Activated naive CD8-positive, alpha-beta T cell treated with anti-CD3 and anti-CD28 coated beads, Interleukin-2, amount 10 ng/mL, durations not matched to agents 7 days and 5 days (primary cell): ENCODE results near the gene DNAJB6. TPM values are rescaled to one million over a fixed set of nuclear protein-coding genes. Genes with fewer than 3 reads are reported as not detected.
A peak's percentile ranks its signal among the peaks of the same experiment; 100 is the strongest.

Experiments
- ATAC-seq: fragments of 150-1000 bp; cut with Tn5 transposase; one replicate; pipeline ENCODE4 v1.10.0; 2021; ENCODE audit warnings: low read depth, moderate library complexity
- POLR2A ChIA-PET: fragments of 350-600 bp; sonication (Branson Sonifier 250); formaldehyde crosslinking; loops from one replicate; lab custom pipeline; 2021; ENCODE audit warnings: antibody characterized with exemption; lab: Charles Lee
- DNase-seq: peaks from one replicate; pipeline ENCODE4 v3.0.0; 2021
- H3K27ac Mint-ChIP-seq: one replicate; pipeline ENCODE4 v1.8.0; 2022; ENCODE audit warnings: mild to moderate bottlenecking, mixed read lengths
- H3K27me3 Mint-ChIP-seq: one replicate; pipeline ENCODE4 v1.8.0; 2022; ENCODE audit warnings: mild to moderate bottlenecking, moderate library complexity, mixed read lengths
- H3K36me3 Mint-ChIP-seq: one replicate; pipeline ENCODE4 v1.8.0; 2021; ENCODE audit warnings: mild to moderate bottlenecking, mixed read lengths
- H3K4me1 Mint-ChIP-seq: one replicate; pipeline ENCODE4 v1.8.0; 2021; ENCODE audit warnings: mixed read lengths
- H3K4me3 Mint-ChIP-seq: one replicate; pipeline ENCODE4 v1.8.0; 2022; ENCODE audit warnings: mild to moderate bottlenecking, moderate library complexity, mixed read lengths
- H3K9me3 Mint-ChIP-seq: one replicate; pipeline ENCODE4 v1.8.0; 2021; ENCODE audit warnings: mixed read lengths
- total RNA-seq, 2 experiments: library from RNA; stranded (reverse); gene quantifications; one replicate each; pipeline ENCODE4 v1.2.3, GENCODE V29; 2021

Gene DNAJB6
- total RNA-seq, 2 experiments from 2014 or later: 60.0 to 67.0 TPM

DNA sequence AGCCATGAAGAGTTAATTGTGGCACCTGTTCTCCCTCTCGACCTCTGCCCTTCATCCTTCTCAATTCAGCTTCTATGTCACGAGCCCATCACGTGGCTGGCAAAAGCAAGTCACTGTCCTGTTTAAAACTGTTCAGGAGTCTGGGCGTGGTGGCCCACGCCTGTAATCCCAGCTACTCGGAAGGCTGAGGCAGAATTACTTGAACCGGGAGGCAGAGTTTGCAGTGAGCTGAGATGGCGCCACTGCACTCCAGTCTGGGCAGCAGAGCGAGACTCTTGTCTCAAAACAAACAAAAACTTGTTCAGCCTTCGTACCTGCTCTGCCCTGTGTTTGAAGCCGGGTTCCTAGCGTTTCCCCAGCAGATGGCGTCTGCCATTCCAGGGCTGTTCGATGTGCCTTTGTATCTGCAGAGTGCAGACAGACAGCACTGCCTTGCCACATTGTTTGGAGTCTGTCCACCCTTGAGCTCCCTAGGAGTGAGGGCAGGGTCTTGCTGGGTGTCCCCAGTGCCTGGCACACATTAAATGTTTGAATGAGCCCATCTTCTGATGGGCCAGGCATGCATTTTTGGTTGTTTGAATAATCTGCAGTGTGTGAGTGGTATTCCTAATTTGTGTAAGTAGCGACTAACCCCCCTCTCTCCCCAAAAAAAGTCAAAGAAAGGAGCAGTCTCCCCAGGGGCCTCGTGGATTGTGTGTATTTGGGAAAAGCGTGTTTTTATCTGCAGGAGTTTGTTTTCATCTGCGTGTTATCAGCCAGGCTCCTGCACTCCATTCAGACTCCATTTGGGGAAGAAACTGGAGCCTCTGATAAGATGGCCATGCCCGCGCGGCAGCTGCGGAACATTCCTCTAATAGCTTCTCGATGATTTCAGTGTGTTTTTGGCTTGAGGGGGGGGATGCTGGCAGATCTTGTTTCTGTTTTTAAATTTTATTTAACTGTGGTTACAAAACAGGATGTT is 61.2 kb downstream of the DNAJB6 start:
- Mint-ChIP-seq H3K9me3 (no peaks in the 10 kb centered on the region), H3K4me1 (peaks cover 13% of the 10 kb centered on the region), H3K36me3 (peaks cover 11% of the 10 kb centered on the region), H3K27me3 (no peaks in the 10 kb centered on the region), H3K27ac (peak overlapping the region; percentile 28), H3K4me3 (no peak overlapping the region)
- peak; percentile 48 for ATAC-seq
- POLR2A ChIA-PET: interaction anchor here (0.8 kb wide), 1 partner anchor 8 kb away, joined by 3 read pairs; no protein-coding TSS in a partner anchor
- DNase-seq: no peak

DNA sequence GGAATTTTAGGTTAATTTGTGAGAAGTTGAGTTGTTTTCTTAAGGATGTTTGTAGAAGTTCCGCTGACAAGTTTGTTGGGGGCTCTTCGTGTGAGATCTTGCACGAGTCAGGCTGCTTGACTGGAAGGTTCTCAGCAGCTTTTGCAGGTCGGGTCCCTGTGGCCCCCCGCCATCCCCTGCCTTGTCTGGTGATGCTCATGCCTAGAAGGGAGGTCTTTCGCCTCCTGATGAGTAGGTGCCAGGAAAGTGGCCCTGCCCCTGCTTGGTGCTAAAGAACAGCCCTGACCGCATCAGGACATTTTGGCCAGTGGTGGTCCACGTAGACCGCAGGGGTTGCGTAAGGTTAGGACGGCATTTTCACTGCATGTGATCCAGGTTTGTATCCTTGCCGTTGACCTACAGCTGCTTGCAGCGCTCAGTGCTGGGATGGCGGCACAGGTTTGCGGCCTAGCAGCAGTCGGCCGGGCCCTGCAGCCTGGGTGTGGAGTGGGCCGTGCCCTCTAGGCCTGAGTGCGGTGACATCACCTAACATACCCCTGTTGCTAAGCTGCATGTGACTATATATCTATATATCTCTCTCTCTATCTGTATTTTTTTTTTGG is 62.4 kb downstream of the DNAJB6 start:
- H3K9me3 Mint-ChIP-seq: no peaks in the 10 kb centered on the region
- POLR2A ChIA-PET: no interaction called here
- DNase-seq (no peak), ATAC-seq (no peak)
- H3K36me3 Mint-ChIP-seq: peaks cover 11% of the 10 kb centered on the region
- H3K4me1 Mint-ChIP-seq: peaks cover 13% of the 10 kb centered on the region
- no peak overlapping the region for H3K4me3 Mint-ChIP-seq
- H3K27me3 Mint-ChIP-seq: no peaks in the 10 kb centered on the region
- no peak overlapping the region for H3K27ac Mint-ChIP-seq

DNA sequence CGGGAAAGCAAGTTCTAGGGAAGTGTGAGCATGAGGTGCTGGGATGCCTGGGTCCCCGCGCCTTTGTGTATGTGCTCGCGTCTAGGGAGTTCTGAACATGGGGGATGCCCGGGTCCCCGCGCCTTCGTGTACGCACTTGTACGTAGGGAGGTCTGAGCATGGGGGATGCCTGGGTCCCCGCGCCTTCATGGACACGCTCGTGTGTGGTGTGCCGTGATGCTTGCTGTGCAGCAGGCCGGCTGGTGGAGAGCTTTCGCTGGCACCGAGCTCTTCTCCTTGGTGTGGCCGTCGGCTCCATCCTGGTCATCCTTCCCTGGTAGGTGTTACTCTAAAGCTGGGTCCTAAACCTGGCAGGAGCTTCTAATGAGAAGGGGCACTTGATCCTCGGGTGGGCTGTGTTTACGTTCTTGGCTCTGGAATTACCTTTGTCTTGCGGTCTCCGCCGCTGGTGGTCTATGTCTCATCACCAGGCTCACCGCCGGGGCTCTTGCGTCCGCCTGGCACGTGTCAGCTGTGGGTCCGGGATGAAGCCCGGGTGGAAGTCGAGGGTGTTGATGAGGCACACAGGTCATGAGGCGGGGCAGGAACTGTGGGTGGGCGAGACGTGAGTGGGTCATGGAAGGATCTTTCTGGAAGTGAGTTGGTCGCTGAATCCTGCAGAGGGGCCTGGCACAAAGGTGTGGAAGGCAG is 63.5 kb downstream of the DNAJB6 start:
- Mint-ChIP-seq H3K9me3 (no peaks in the 10 kb centered on the region), H3K27ac (peak overlapping the region; percentile 58), H3K4me1 (peaks cover 19% of the 10 kb centered on the region), H3K27me3 (no peaks in the 10 kb centered on the region), H3K36me3 (peaks cover 10% of the 10 kb centered on the region), H3K4me3 (no peak overlapping the region)
- POLR2A ChIA-PET: no interaction called here
- ATAC-seq: no peak
- no peak for DNase-seq

DNA sequence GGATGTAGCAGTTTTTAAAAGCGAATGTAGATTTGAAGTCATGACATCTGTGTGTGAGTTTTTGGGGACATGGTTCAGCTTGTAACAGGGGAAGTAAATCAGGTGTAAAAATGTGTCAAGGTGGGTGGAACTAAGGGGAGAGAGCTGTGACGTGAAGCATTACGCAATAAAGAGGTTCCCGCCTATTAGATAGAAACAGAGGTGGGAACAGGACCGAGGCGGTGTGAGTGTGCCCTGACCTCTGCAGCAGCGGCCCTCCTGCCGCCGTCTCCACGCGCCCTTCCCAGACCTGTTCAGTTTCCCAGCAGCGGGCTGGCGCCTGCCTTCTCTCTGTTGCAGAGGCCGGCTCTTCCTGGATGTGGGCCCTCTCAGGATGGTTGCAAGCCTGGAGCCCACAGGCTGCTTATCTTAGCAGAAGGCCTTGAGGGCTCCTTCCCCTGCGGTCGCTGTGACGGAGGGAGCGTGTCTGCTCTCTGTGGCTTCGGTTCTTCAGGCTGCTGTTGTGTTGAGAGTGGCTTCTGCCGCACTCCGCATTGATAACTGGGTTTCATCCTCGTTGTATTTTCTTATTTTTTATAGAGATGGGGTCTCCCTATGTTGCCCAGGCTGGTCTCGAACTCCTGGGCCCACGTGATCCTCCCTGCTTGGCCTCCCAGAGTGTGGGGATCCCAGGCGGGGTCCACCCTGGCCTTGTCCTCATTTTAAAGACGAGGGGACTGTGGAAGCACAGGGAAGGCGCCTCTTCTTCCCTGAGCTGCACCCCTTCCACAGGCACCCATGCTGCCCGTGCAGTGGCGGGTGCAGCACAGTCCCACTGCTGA is 65.0 kb downstream of the DNAJB6 start:
- H3K27me3 Mint-ChIP-seq: no peaks in the 10 kb centered on the region
- POLR2A ChIA-PET: no interaction called here

DNA sequence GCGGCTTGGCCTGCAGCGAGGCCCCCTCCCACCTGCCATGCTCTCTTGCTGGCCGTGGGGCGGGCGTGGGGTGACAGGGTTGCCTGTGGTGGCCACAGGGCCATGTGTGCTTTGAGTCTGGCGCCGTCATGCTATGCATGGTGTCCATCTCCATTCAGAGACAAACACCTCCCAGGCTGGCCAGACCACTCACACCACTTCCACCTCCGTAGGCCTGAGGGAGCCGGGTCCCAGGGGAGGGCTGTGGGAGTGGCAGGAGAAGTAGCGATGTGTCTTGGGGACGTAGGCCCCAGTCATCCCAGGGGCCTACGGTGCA is 65.5 kb downstream of the DNAJB6 start:
- Mint-ChIP-seq H3K9me3 (no peaks in the 10 kb centered on the region), H3K36me3 (peaks cover 10% of the 10 kb centered on the region)
- DNase-seq: no peak

More for the DNA sequence above, 65.0 kb downstream of the DNAJB6 start:
- Mint-ChIP-seq H3K4me3 (no peak overlapping the region), H3K36me3 (peaks cover 10% of the 10 kb centered on the region), H3K27ac (no peak overlapping the region), H3K9me3 (no peaks in the 10 kb centered on the region), H3K4me1 (peaks cover 19% of the 10 kb centered on the region)
- DNase-seq (no peak), ATAC-seq (no peak)

DNA sequence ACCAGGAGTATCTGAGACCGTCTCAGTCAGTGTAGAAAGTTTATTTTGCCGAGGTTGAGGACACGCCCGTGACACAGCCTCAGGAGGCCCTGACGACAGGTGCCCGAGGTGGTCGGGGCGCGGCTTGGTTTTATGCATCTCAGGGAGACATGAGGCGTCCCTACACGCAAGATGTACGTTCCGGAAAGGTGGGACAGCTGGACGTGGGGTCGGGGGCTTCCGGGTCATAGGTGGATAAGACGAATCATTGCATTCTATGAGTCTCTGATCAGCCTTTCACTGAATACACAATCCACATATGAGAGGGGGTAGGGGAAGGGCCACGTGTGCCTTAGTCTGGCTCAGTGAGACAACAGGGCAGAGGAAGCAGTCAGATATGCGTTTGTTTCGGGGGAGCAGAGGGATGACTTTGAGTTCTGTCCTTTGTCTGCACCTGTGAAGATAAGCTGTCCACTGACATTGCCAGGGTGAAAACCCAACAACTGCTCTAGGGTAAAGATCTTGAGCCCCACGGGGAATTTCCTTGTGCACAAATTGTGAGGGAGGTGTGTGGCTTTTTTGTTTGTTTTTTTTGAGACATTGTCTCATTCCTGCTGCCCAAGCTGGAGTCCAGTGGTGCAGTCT is 66.2 kb downstream of the DNAJB6 start:
- no peak for DNase-seq
- Mint-ChIP-seq H3K27ac (no peak overlapping the region), H3K4me3 (no peak overlapping the region), H3K9me3 (no peaks in the 10 kb centered on the region), H3K4me1 (peaks cover 16% of the 10 kb centered on the region), H3K27me3 (no peaks in the 10 kb centered on the region), H3K36me3 (peaks cover 7% of the 10 kb centered on the region)
- ATAC-seq: no peak
- POLR2A ChIA-PET: no interaction called here

More for the DNA sequence above, 65.5 kb downstream of the DNAJB6 start:
- Mint-ChIP-seq H3K27ac (no peak overlapping the region), H3K27me3 (no peaks in the 10 kb centered on the region), H3K4me1 (peaks cover 19% of the 10 kb centered on the region), H3K4me3 (no peak overlapping the region)
- ATAC-seq: no peak
- POLR2A ChIA-PET: no interaction called here

DNA sequence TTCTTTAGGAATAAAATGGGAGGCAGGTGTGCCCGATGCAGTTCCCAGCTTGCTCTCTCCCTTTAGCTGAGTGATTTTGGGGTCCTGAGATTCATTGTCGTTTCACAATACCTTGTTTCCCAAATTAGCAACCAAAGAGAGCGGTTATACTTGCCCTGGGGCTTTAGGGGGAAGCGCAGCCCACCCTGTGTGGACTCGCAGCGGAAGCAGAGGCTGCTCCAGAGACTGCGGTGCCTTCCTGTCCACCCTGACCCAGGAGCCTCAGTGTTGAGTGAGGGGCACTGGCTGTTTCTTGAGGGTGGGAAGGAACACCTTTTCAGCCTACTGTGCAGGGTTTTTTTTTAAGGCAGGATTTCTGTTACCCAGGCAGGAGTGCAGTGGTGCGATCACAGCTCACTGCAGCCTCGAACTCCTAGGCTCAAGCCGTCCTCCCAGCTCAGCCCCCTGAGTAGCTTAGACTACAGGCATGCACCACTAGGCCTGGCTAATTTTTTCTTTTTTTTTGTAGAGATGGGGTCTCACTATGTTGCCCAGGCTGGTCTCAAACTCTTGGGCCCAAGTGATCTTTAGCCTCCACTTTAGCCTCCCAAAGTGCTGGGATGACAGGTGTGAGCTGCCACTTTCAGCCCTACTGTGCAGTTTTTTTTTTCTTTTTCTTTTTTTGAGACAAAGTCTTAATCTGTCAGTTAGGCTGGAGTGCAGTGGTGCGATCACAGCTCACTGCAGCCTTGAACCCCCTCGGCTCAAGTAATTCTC is 67.0 kb downstream of the DNAJB6 start:
- Mint-ChIP-seq H3K4me3 (no peak overlapping the region), H3K4me1 (peaks cover 12% of the 10 kb centered on the region), H3K36me3 (peaks cover 7% of the 10 kb centered on the region), H3K9me3 (no peaks in the 10 kb centered on the region), H3K27me3 (no peaks in the 10 kb centered on the region), H3K27ac (no peak overlapping the region)
- POLR2A ChIA-PET: no interaction called here
- no peak for DNase-seq
- no peak for ATAC-seq

DNA sequence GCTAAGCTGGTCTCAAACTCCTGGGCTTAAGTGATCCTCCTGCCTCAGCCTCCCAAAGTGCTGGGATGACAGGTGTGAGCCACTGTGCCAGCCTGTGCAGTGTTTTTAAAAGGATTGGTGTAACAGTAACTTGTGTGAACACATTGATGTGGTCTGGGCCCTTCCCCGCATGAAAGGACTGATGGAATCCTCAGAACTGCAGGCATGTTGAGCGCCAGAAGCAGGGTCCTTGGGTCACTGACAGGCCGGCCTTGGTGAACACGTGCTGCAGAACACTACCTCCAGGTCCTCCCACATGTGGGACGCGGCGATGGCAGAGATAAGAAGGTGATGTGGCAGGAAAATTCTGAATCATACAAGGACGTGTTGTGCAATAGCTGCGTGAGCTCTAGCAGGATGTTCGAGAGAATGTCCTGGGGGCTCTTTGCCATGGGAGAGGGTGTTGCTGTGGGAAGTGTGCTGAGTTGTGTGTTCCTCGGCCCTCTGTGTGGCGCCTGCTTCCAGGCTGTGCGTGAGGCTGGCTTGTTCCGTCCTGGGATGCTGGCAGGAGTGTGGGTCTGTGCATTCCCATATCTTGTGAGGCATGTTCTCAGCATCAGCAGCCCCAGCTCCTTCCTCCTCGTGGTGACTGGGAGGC is 68.2 kb downstream of the DNAJB6 start:
- Mint-ChIP-seq H3K36me3 (peaks cover 5% of the 10 kb centered on the region), H3K27me3 (no peaks in the 10 kb centered on the region), H3K27ac (peak overlapping the region; percentile 51), H3K4me1 (peaks cover 11% of the 10 kb centered on the region), H3K9me3 (no peaks in the 10 kb centered on the region), H3K4me3 (no peak overlapping the region)
- POLR2A ChIA-PET: no interaction called here
- peak; percentile 46 for ATAC-seq
- DNase-seq: no peak

DNA sequence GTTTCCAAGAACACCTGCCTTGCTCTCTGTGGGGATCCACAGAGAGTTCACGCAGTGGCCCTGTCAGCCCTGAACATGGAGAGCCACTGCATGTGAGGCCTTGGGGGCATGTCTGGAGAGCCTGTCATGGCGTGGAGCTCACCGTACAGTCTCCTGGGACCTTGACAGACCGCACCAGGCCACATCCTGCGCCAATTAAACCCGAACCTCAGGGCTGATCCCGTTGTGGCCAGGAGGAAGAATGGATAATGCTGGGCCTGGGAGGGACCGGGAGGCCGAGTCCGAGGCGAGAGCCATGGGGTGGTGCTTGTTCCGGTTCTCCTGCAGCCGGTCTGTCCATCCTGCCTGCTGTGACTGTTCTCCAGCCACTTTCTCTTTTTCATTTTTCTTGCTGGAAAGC is 68.7 kb downstream of the DNAJB6 start:
- Mint-ChIP-seq H3K27me3 (no peaks in the 10 kb centered on the region), H3K9me3 (no peaks in the 10 kb centered on the region), H3K36me3 (peaks cover 3% of the 10 kb centered on the region), H3K4me3 (no peak overlapping the region), H3K4me1 (peaks cover 10% of the 10 kb centered on the region), H3K27ac (no peak overlapping the region)
- POLR2A ChIA-PET: no interaction called here
- DNase-seq (no peak), ATAC-seq (no peak)

DNA sequence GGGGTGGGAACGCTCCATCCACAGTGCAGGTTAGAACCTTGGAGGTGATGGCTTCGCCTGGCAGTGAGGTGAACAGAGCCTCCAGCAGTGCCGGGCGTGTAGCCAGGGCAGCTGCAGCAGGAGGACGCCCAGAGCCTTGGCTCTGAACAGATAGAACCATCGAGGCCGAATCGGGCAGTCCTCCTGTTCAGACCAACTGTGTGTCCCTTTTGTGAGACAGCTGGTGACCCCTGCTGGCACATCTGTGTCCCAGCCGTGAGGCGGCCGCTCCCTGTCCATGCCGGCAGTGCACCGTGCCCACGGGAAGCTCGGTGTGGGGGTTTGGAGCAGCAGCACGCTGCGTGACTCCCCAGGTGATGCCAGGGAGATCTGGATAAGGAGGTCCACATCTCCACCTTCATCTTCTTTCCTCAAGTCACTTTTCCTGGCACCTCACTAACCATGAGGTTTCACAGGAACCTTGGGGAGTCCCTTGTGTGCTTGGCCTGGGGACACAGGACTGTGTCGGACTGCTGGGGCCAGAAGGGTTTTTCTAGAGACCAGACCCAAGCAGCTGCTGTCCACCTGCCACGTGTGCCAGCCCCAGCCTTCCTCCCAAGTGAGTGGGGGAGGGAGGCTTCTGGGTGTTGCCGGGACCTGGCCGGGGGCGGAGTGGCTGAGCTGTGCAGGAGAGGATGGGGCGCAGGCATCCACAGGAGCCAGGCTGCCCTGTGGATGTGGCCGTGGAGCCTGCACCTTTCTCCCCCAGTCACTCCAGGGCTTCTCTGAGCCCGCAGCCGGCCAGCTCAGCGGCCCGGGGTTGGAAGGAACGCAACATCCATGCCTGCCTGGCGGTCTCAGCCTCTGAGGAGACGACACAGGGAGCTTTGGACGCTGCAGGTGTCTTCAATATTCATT is 69.4 kb downstream of the DNAJB6 start:
- Mint-ChIP-seq H3K4me1 (peaks cover 9% of the 10 kb centered on the region), H3K9me3 (no peaks in the 10 kb centered on the region), H3K36me3 (no peaks in the 10 kb centered on the region), H3K4me3 (no peak overlapping the region), H3K27ac (no peak overlapping the region), H3K27me3 (no peaks in the 10 kb centered on the region)
- no peak for DNase-seq
- POLR2A ChIA-PET: interaction anchor here (1.1 kb wide), 1 partner anchor 9 kb away, joined by 3 read pairs; no protein-coding TSS in a partner anchor
- ATAC-seq: no peak

DNA sequence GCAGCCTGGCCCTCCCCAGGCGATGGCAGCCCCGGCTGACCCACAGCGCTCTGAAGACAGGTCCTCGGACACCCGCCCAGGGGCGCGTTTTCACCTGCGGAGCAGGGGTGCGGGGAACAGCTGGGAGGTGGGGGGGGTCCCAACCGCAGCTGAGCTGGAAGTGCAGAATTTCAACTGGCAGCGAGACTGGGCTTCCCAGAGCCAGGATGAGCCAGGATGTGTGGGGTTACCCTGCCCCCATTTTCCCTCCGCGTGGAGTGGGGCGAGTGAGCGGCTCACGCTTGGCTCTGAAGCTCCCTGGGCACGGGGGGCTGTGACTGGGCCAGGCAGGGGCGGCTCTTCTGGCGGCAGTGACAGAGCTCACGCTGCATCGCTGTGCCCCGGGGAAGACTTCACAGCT is 70.2 kb downstream of the DNAJB6 start:
- Mint-ChIP-seq H3K27ac (no peak overlapping the region), H3K36me3 (no peaks in the 10 kb centered on the region), H3K27me3 (no peaks in the 10 kb centered on the region), H3K4me1 (peaks cover 6% of the 10 kb centered on the region), H3K9me3 (no peaks in the 10 kb centered on the region), H3K4me3 (no peak overlapping the region)
- POLR2A ChIA-PET: interaction anchor here (1.1 kb wide), 1 partner anchor 9 kb away, joined by 3 read pairs; no protein-coding TSS in a partner anchor
- ATAC-seq (no peak), DNase-seq (no peak)
